OCI-LY1 (cell line): ENCODE data around the gene CLIP2.
"Not testable (repeated sequence)": the region's sequence is repeated elsewhere in the genome, so short reads cannot be mapped to it uniquely, and the experiment has no call there.

ENCODE experiments used
- EZH2 ChIP-seq: fragments of 200-600 bp; sonication (generic), shearing (Covaris generic); IDR thresholded peaks from 2 replicates; pipeline ENCODE4 v1.8.0; 2017; ENCODE audit warnings: borderline replicate concordance, mixed run types, mild to moderate bottlenecking, antibody characterized with exemption, low read length, moderate library complexity, mixed read lengths
- TF ChIP-seq, protein P1 (sequence below): fragments of 200-600 bp; sonication (generic), shearing (Covaris generic); IDR thresholded peaks from 2 replicates; pipeline ENCODE4 v1.5.1; 2017; ENCODE audit warnings: mild to moderate bottlenecking, antibody characterized with exemption, low read length, moderate library complexity, mixed read lengths

DNA sequence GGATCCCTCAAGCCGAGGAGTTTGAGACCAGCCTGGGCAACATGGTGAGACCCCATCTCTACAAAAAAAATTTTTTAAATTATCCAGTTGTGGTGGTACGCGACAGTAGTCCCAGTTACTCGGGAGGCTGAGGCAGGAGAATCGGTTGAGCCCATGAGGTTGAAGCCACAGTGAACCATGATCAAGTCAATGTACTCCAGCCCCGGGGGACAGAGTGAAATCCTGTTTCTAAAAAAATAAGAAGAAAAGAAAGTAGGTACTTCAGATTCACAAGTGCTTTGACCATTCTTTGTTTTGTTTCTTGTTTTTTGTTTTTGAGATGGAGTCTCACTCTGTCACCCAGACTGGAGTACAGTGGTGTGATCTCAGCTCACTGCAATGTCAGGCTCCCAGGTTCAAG lies 33.7 kb upstream of the CLIP2 start:
- TF ChIP-seq, protein P1, sequence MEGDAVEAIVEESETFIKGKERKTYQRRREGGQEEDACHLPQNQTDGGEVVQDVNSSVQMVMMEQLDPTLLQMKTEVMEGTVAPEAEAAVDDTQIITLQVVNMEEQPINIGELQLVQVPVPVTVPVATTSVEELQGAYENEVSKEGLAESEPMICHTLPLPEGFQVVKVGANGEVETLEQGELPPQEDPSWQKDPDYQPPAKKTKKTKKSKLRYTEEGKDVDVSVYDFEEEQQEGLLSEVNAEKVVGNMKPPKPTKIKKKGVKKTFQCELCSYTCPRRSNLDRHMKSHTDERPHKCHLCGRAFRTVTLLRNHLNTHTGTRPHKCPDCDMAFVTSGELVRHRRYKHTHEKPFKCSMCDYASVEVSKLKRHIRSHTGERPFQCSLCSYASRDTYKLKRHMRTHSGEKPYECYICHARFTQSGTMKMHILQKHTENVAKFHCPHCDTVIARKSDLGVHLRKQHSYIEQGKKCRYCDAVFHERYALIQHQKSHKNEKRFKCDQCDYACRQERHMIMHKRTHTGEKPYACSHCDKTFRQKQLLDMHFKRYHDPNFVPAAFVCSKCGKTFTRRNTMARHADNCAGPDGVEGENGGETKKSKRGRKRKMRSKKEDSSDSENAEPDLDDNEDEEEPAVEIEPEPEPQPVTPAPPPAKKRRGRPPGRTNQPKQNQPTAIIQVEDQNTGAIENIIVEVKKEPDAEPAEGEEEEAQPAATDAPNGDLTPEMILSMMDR, result not testable (repeated sequence)
- not testable (repeated sequence) for TF ChIP-seq EZH2
